ENCODE results near the gene XPO4. TPM values are rescaled to one million over a fixed set of nuclear protein-coding genes. Genes with fewer than 3 reads are reported as not detected.

XPO4 gene
- total and polyA plus RNA-seq, 7 donors, result 1.8 to 26.8 (median 15.6) TPM

DNA sequence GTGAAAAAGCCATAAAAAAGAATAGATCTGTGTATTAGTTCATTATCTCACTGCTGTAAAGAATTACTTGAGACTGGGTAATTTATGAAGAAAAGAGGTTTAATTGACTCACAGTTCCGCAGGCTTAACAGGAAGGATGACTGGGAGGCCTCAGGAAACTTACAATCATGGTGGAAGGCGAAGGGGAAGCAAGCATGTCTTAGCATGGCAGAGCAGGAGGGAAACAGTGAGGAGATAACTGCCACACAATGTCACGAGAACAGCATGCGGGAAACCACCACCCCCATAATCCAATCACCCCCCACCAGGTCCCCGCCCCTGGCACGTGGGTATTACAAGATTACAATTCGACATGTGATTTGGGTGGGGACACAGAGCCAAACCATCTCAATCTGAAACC lies 89.7 kb downstream of the XPO4 start:
- WGBS, 2 donors, result 92 to 97% methylated on average over 7 of the region's 7 CpGs
- Histone ChIP-seq H3K4me3 (no peak overlapping the region), H3K27ac (peak overlapping the region in 3 of 4 donors; percentile 72 to 81 (median 80)), H3K9me3 (no peaks in the 10 kb centered on the region), H3K4me1 (peaks cover 0 to 37% (median 27%) of the 10 kb centered on the region in 4 donors), H3K27me3 (no peaks in the 10 kb centered on the region), H3K36me3 (peaks cover 0 to 14% (median 3%) of the 10 kb centered on the region in 4 donors)
- no peak for TF ChIP-seq CTCF (IDR thresholded peaks at IDR 0.05)
- no peak for TF ChIP-seq POLR2A (IDR thresholded peaks at IDR 0.05)
- no peak for TF ChIP-seq EP300 (IDR thresholded peaks at IDR 0.05)
- TF ChIP-seq POLR2AphosphoS5 (IDR thresholded peaks at IDR 0.05), result no peak
- no peak for DNase-seq
- intact Hi-C loops (cut with DNase I), result loop anchor here (10.0 kb wide), 1 partner anchor 252 kb away; the partner anchor contains the start of gene LATS2

DNA sequence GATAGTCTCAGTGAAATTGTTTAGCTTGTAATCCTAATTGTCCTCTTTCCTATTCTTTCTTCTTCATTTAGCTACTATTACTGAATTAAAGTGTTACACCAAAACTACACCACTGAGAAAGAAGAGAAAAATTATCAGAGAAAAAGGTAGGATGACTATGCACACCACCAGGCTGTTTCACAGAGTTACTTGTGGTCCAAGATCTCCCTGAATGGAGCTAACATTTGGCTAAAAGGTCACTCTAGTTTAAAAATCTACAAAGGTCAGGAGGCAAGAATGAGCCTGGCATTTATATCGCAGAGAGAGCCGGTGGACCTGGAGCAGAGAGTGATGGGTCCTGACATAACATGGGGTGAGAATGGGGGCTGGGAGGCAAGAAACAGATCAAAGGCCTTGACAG lies 91.7 kb downstream of the XPO4 start:
- Histone ChIP-seq H3K9me3 (no peaks in the 10 kb centered on the region), H3K27me3 (no peaks in the 10 kb centered on the region), H3K4me3 (no peak overlapping the region), H3K4me1 (peaks cover 0 to 27% (median 24%) of the 10 kb centered on the region in 4 donors), H3K36me3 (peaks cover 0 to 30% (median 6%) of the 10 kb centered on the region in 4 donors), H3K27ac (no peak overlapping the region)
- DNase-seq, result no peak
- WGBS, 2 donors, result 94 to 97% methylated on average over 2 of the region's 2 CpGs
- intact Hi-C loops (cut with DNase I), result loop anchor here (10.0 kb wide), 1 partner anchor 254 kb away; the partner anchor contains the start of gene LATS2
- TF ChIP-seq POLR2AphosphoS5 (IDR thresholded peaks at IDR 0.05) (no peak), EP300 (IDR thresholded peaks at IDR 0.05) (no peak), CTCF (IDR thresholded peaks at IDR 0.05) (no peak), POLR2A (IDR thresholded peaks at IDR 0.05) (no peak)

GRCh38 chr13:20808874-20809273 lies 93.7 kb downstream of the XPO4 start:
- Histone ChIP-seq H3K9me3 (no peaks in the 10 kb centered on the region), H3K4me1 (peaks cover 0 to 14% (median 11%) of the 10 kb centered on the region in 4 donors), H3K27ac (no peak overlapping the region), H3K4me3 (no peak overlapping the region), H3K27me3 (no peaks in the 10 kb centered on the region), H3K36me3 (peaks cover 0 to 30% (median 6%) of the 10 kb centered on the region in 4 donors)
- no peak for TF ChIP-seq CTCF (IDR thresholded peaks at IDR 0.05)
- TF ChIP-seq POLR2AphosphoS5 (IDR thresholded peaks at IDR 0.05), result no peak
- TF ChIP-seq POLR2A (IDR thresholded peaks at IDR 0.05), result no peak
- TF ChIP-seq EP300 (IDR thresholded peaks at IDR 0.05), result no peak
- WGBS, 2 donors, result 93 to 96% methylated on average over 4 of the region's 4 CpGs
- intact Hi-C loops (cut with DNase I), result no loop called here
- DNase-seq, result no peak

DNA sequence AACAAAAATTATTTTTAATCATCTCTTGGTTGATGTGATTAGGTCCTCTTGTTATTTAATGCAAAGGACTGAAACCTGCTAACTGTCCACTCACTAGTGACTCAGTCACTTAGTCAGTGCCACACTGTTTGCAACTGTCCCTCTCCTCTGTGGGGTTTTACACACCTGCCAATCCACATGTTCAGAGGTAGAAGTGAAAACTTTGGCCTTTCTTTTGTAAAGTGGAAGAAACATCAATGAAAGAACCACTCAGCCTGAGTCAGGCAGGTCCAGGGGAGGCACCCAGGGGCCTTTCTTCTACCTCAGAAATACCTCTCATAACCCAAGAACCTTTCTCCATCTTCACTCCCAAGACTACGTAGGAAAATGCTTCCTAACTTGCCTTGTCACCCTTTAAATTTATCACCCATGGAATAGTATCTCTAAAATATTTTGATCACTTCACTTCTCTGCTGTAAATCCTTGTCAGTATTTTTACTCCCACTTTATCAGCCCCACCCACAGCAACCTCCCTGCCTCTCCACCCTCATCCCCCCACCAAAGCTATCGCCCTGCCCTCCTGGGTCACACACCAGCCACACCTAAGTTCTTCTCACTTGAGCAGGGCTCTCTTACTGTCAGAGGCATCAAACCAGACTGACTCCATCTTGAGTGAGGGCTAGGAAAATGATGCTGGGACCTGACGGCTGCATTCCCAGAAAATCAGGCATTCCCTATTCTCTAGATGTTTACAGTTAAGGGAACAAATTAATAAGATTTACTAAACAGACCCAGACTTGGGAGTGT lies 99.2 kb downstream of the XPO4 start:
- TF ChIP-seq CTCF (IDR thresholded peaks at IDR 0.05) (no peak), POLR2A (IDR thresholded peaks at IDR 0.05) (no peak), EP300 (IDR thresholded peaks at IDR 0.05) (no peak), POLR2AphosphoS5 (IDR thresholded peaks at IDR 0.05) (no peak)
- 88 to 96% methylated on average over 3 of the region's 3 CpGs for WGBS, 2 donors

More for the DNA sequence above, 99.2 kb downstream of the XPO4 start:
- Histone ChIP-seq H3K27me3 (no peaks in the 10 kb centered on the region), H3K4me1 (no peaks in the 10 kb centered on the region), H3K9me3 (no peaks in the 10 kb centered on the region), H3K4me3 (no peak overlapping the region), H3K27ac (no peak overlapping the region), H3K36me3 (peaks cover 0 to 37% (median 6%) of the 10 kb centered on the region in 4 donors)
- intact Hi-C loops (cut with DNase I), result no loop called here
- DNase-seq, result no peak

All from sigmoid colon (tissue), 7 donors.